Nephron progenitor cell (in vitro differentiated cells): Measurements from ENCODE around the gene FNDC8.

ENCODE experiments used
- DNase-seq: peaks from one replicate; pipeline ENCODE4 v3.0.0; 2021
- H3K27ac Mint-ChIP-seq: 2 replicates; pipeline ENCODE4 v1.8.0; 2021; ENCODE audit warnings: mild to moderate bottlenecking, moderate library complexity, mixed read lengths
- H3K27me3 Mint-ChIP-seq: 2 replicates; pipeline ENCODE4 v1.8.0; 2021; ENCODE audit warnings: mild to moderate bottlenecking, low read depth, mixed read lengths; ENCODE audit not compliant: poor library complexity
- H3K36me3 Mint-ChIP-seq: 2 replicates; pipeline ENCODE4 v1.8.0; 2021; ENCODE audit warnings: low read depth, mixed read lengths
- H3K4me1 Mint-ChIP-seq: 2 replicates; pipeline ENCODE4 v1.8.0; 2021; ENCODE audit warnings: mixed read lengths
- H3K4me3 Mint-ChIP-seq: 2 replicates; pipeline ENCODE4 v1.8.0; 2021; ENCODE audit warnings: mild to moderate bottlenecking, moderate library complexity, mixed read lengths
- H3K9me3 Mint-ChIP-seq: 2 replicates; pipeline ENCODE4 v1.8.0; 2021; ENCODE audit warnings: mild to moderate bottlenecking, moderate library complexity, mixed read lengths
- CTCF ChIP-seq: fragments of 200-600 bp; sonication (generic); IDR thresholded peaks from 2 replicates; pipeline ENCODE4 v1.5.0; 2021; ENCODE audit warnings: antibody characterized with exemption

The FNDC8 gene

GRCh38 chr17:35079547-35080423, 41.6 kb upstream of the FNDC8 start:
- no peak for DNase-seq
- H3K36me3 Mint-ChIP-seq: no peaks in the 10 kb centered on the region
- H3K9me3 Mint-ChIP-seq: no peaks in the 10 kb centered on the region
- no peak overlapping the region for H3K4me3 Mint-ChIP-seq
- TF ChIP-seq CTCF: no peak
- no peaks in the 10 kb centered on the region for H3K27me3 Mint-ChIP-seq
- no peak overlapping the region for H3K27ac Mint-ChIP-seq
- no peaks in the 10 kb centered on the region for H3K4me1 Mint-ChIP-seq

GRCh38 chr17:35080536-35080935, 40.9 kb upstream of the FNDC8 start:
- Mint-ChIP-seq H3K4me3 (no peak overlapping the region), H3K4me1 (no peaks in the 10 kb centered on the region), H3K27ac (no peak overlapping the region), H3K36me3 (no peaks in the 10 kb centered on the region), H3K9me3 (no peaks in the 10 kb centered on the region), H3K27me3 (no peaks in the 10 kb centered on the region)
- no peak for DNase-seq
- TF ChIP-seq CTCF: no peak

- H3K4me1 Mint-ChIP-seq: no peaks in the 10 kb centered on the region
- H3K27me3 Mint-ChIP-seq: peaks cover 4% of the 10 kb centered on the region
- DNase-seq: no peak
- H3K9me3 Mint-ChIP-seq: no peaks in the 10 kb centered on the region
- TF ChIP-seq CTCF: no peak
- H3K36me3 Mint-ChIP-seq: no peaks in the 10 kb centered on the region
- no peak overlapping the region for H3K4me3 Mint-ChIP-seq
- no peak overlapping the region for H3K27ac Mint-ChIP-seq
Measured at GRCh38 chr17:35081638-35082037, 39.8 kb upstream of the FNDC8 start.

- Mint-ChIP-seq H3K27ac (no peak overlapping the region), H3K4me3 (no peak overlapping the region), H3K27me3 (peaks cover 8% of the 10 kb centered on the region), H3K4me1 (peaks cover 4% of the 10 kb centered on the region), H3K36me3 (no peaks in the 10 kb centered on the region), H3K9me3 (no peaks in the 10 kb centered on the region)
- no peak for DNase-seq
- no peak for TF ChIP-seq CTCF
Measured at GRCh38 chr17:35082073-35082657, 39.2 kb upstream of the FNDC8 start.

- no peak overlapping the region for H3K4me3 Mint-ChIP-seq
- peaks cover 13% of the 10 kb centered on the region for H3K4me1 Mint-ChIP-seq
- no peaks in the 10 kb centered on the region for H3K9me3 Mint-ChIP-seq
- no peak for TF ChIP-seq CTCF
- H3K27ac Mint-ChIP-seq: no peak overlapping the region
- peaks cover 11% of the 10 kb centered on the region for H3K27me3 Mint-ChIP-seq
- DNase-seq: no peak
- H3K36me3 Mint-ChIP-seq: no peaks in the 10 kb centered on the region
Measured at GRCh38 chr17:35083071-35083470, 38.3 kb upstream of the FNDC8 start.
